HepG2 (cell line): ENCODE data around the gene LYSMD1. TPM values are rescaled to one million over a fixed set of nuclear protein-coding genes. Genes with fewer than 3 reads are reported as not detected.

Experiments used
- ASH2L ChIP-seq: fragments of 300-600, 200-600 bp; sonication (generic); IDR thresholded peaks from 2 replicates; pipeline ENCODE4 v1.7.0; 2017; ENCODE audit warnings: low read depth, mild to moderate bottlenecking, moderate library complexity, mixed read lengths, low read length; ENCODE audit not compliant: insufficient read length
- CBX1 ChIP-seq: IDR thresholded peaks from one replicate; pipeline ENCODE4 v1.6.1; 2016; ENCODE audit warnings: antibody characterized with exemption, low read depth
- GLI4 ChIP-seq: sonication (generic); formaldehyde crosslinking; IDR thresholded peaks from 2 replicates; pipeline ENCODE4 v1.5.1; 2020; ENCODE audit warnings: missing genetic modification reagents, mild to moderate bottlenecking, moderate library complexity, borderline replicate concordance
- HNRNPUL1 ChIP-seq: fragments of 200-400 bp; formaldehyde crosslinking; IDR thresholded peaks from 2 replicates; pipeline ENCODE4 v1.6.1; 2017; ENCODE audit warnings: low read depth, mild to moderate bottlenecking, low read length, moderate library complexity
- MXD3 ChIP-seq: IDR thresholded peaks from 2 replicates; pipeline ENCODE4 v1.6.1; 2016; ENCODE audit warnings: mild to moderate bottlenecking, missing biosample characterization, missing genetic modification reagents
- MYNN ChIP-seq: sonication (generic); formaldehyde crosslinking; IDR thresholded peaks from 2 replicates; pipeline ENCODE4 v1.4.0; 2020; ENCODE audit warnings: mild to moderate bottlenecking, low read depth, missing genetic modification reagents
- NCOR1 ChIP-seq: fragments of 200-600 bp; sonication (generic); IDR thresholded peaks from 2 replicates; pipeline ENCODE4 v1.7.0; 2017; ENCODE audit warnings: antibody characterized with exemption, low read length, borderline replicate concordance
- PAF1 ChIP-seq: IDR thresholded peaks from 2 replicates; pipeline ENCODE4 v1.6.1; 2016; ENCODE audit warnings: missing genetic modification reagents, missing compliant biosample characterization
- PCBP1 ChIP-seq: fragments of 200-400 bp; formaldehyde crosslinking; IDR thresholded peaks from 2 replicates; pipeline ENCODE4 v1.6.1; 2017; ENCODE audit warnings: mild to moderate bottlenecking, low read depth, low read length, borderline replicate concordance
- PHF21A ChIP-seq: sonication (generic); formaldehyde crosslinking; IDR thresholded peaks from 2 replicates; pipeline ENCODE4 v1.5.0; 2020; ENCODE audit warnings: mild to moderate bottlenecking, missing genetic modification reagents
- SIX1 ChIP-seq: sonication (generic); formaldehyde crosslinking; IDR thresholded peaks from 2 replicates; pipeline ENCODE4 v1.4.0; 2020; ENCODE audit warnings: missing genetic modification reagents, borderline replicate concordance
- ZBTB3 ChIP-seq: sonication (generic); formaldehyde crosslinking; IDR thresholded peaks from 2 replicates; pipeline ENCODE4 v1.4.0; 2020; ENCODE audit warnings: low read depth, mild to moderate bottlenecking, moderate library complexity, missing genetic modification reagents, borderline replicate concordance
- ZHX1 ChIP-seq: sonication (generic); formaldehyde crosslinking; IDR thresholded peaks from 2 replicates; pipeline ENCODE4 v1.8.1; 2022; ENCODE audit warnings: low read depth, mild to moderate bottlenecking, missing genetic modification reagents
- ZMAT3 ChIP-seq: sonication (generic); formaldehyde crosslinking; conservative IDR thresholded peaks from 2 replicates; pipeline ENCODE4 v1.7.0; 2021; ENCODE audit warnings: missing genetic modification reagents
- ZMYM2 ChIP-seq: sonication (generic); formaldehyde crosslinking; IDR thresholded peaks from 2 replicates; pipeline ENCODE4 v1.8.0; 2022; ENCODE audit warnings: mild to moderate bottlenecking, missing genetic modification reagents
- ZMYM3 ChIP-seq: sonication (generic); formaldehyde crosslinking; IDR thresholded peaks from 2 replicates; pipeline ENCODE4 v1.5.1; 2020; ENCODE audit warnings: mild to moderate bottlenecking, missing genetic modification reagents
- ZNF256 ChIP-seq: sonication (generic); formaldehyde crosslinking; conservative IDR thresholded peaks from 2 replicates; pipeline ENCODE4 v1.4.0; 2020; ENCODE audit warnings: missing genetic modification reagents
- ZNF530 ChIP-seq: sonication (generic); formaldehyde crosslinking; IDR thresholded peaks from 2 replicates; pipeline ENCODE4 v1.5.0; 2020; ENCODE audit warnings: low read depth, mild to moderate bottlenecking, missing genetic modification reagents
- ZNF563 ChIP-seq: sonication (generic); formaldehyde crosslinking; IDR thresholded peaks from 2 replicates; pipeline ENCODE4 v1.8.0; 2022; ENCODE audit warnings: mild to moderate bottlenecking, moderate library complexity, missing genetic modification reagents
- ZNF569 ChIP-seq: sonication (generic); formaldehyde crosslinking; IDR thresholded peaks from 2 replicates; pipeline ENCODE4 v1.5.0; 2020; ENCODE audit warnings: mild to moderate bottlenecking, missing genetic modification reagents, moderate library complexity, borderline replicate concordance
- ZNF678 ChIP-seq: sonication (generic); formaldehyde crosslinking; IDR thresholded peaks from 2 replicates; pipeline ENCODE4 v1.4.0; 2020; ENCODE audit warnings: mild to moderate bottlenecking, missing genetic modification reagents
- ZNF713 ChIP-seq: sonication (generic); formaldehyde crosslinking; IDR thresholded peaks from 2 replicates; pipeline ENCODE4 v1.4.0; 2020; ENCODE audit warnings: mild to moderate bottlenecking, missing genetic modification reagents
- ZNF788 ChIP-seq: sonication (generic); formaldehyde crosslinking; IDR thresholded peaks from 2 replicates; pipeline ENCODE4 v1.5.0; 2020; ENCODE audit warnings: mild to moderate bottlenecking, missing genetic modification reagents, borderline replicate concordance
- ZNF883 ChIP-seq: sonication (generic); formaldehyde crosslinking; IDR thresholded peaks from 2 replicates; pipeline ENCODE4 v1.5.1; 2020; ENCODE audit warnings: mild to moderate bottlenecking, missing genetic modification reagents; ENCODE audit errors: not compliant biosample characterization
- ZSCAN25 ChIP-seq: sonication (generic); formaldehyde crosslinking; IDR thresholded peaks from 2 replicates; pipeline ENCODE4 v1.8.0; 2022; ENCODE audit warnings: mild to moderate bottlenecking, missing genetic modification reagents
- polyA plus RNA-seq, 8 experiments: library from polyadenylated mRNA; depleted of rRNA in 3 of 8; stranded (reverse) in 7 of 8; unstranded in 1 of 8; fragments of >200 nt; fragmentation: Illumina TruSeq in 4 of 8; extraction: Trizol in 4 of 8; gene quantifications; 2 replicates each; pipeline versions ENCODE4 v1.2.1 to v1.2.3, GENCODE V29; 2011 to 2016; ENCODE audit warnings: low read depth in 4 of 8, missing spikeins in 1 of 8, mixed read lengths in 1 of 8; ENCODE audit not compliant: insufficient read depth in 1 of 8
- total RNA-seq, 5 experiments: library from RNA; depleted of rRNA; stranded (reverse); fragments of >200 nt; fragmentation: Illumina TruSeq; extraction: Trizol; gene quantifications; 2 replicates each; pipeline ENCODE4 v1.2.3, GENCODE V29; 2016; ENCODE audit warnings: low read depth in 1 of 5
- TF ChIP-seq, protein P1 (sequence below): sonication (generic); formaldehyde crosslinking; IDR thresholded peaks from 2 replicates; pipeline ENCODE4 v1.9.0; 2021; ENCODE audit warnings: missing genetic modification reagents, mild to moderate bottlenecking, borderline replicate concordance

Gene LYSMD1
- total and polyA plus RNA-seq, 2 of the 13 experiments (the other 11 are each of a cell fraction or from before 2014, with no cell fraction given) = 3.8 to 4.8 TPM

- TF ChIP-seq NCOR1 (no peak; the same call in 1 of the 2 replicates), ZNF713 (CRISPR knock-in tag) (peak; percentile 97; the same call in 1 of the 2 replicates), ZBTB3 (CRISPR knock-in tag) (peak; percentile 13; the same call in 1 of the 2 replicates), PHF21A (peak; percentile 93), MXD3 (CRISPR knock-in tag) (no peak), PAF1 (CRISPR knock-in tag) (no peak), ZNF256 (CRISPR knock-in tag) (peak; percentile 80), ZSCAN25 (CRISPR knock-in tag) (no peak), ZHX1 (CRISPR knock-in tag) (0 out of 2 replicates have a peak, but pooled peaks have one; percentile 54), MYNN (CRISPR knock-in tag) (peak; percentile 19; the same call in 1 of the 2 replicates), ZMYM2 (no peak), ZNF883 (no peak), ZNF530 (no peak), ZMYM3 (CRISPR knock-in tag) (no peak), ASH2L (peak; percentile 93), HNRNPUL1 (no peak), CBX1 (peak; percentile 13), ZNF563 (CRISPR knock-in tag) (peak; percentile 52; the same call in 1 of the 2 replicates), ZNF678 (CRISPR knock-in tag) (no peak), GLI4 (no peak), PCBP1 (0 out of 2 replicates have a peak, but pooled peaks have one; percentile 59), ZMAT3 (CRISPR knock-in tag) (peak; percentile 81; the same call in 1 of the 2 replicates), ZNF788 (peak; percentile 86), SIX1 (CRISPR knock-in tag) (peak; percentile 70; the same call in 1 of the 2 replicates), ZNF569 (CRISPR knock-in tag) (no peak)
- TF ChIP-seq, protein P1, sequence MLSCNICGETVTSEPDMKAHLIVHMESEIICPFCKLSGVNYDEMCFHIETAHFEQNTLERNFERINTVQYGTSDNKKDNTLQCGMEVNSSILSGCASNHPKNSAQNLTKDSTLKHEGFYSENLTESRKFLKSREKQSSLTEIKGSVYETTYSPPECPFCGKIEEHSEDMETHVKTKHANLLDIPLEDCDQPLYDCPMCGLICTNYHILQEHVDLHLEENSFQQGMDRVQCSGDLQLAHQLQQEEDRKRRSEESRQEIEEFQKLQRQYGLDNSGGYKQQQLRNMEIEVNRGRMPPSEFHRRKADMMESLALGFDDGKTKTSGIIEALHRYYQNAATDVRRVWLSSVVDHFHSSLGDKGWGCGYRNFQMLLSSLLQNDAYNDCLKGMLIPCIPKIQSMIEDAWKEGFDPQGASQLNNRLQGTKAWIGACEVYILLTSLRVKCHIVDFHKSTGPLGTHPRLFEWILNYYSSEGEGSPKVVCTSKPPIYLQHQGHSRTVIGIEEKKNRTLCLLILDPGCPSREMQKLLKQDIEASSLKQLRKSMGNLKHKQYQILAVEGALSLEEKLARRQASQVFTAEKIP (CRISPR knock-in tag) = no peak
Observed at GRCh38 chr1:151165738-151166504, at the start of gene LYSMD1, which contains the start of gene SCNM1 (continued).
